IMR-90 (cell line): Measurements from ENCODE around the gene SEZ6L.

Experiments used
- MAFK ChIP-seq: IDR thresholded peaks from 2 replicates; pipeline ENCODE4 v1.6.1; 2012; ENCODE audit warnings: low read depth, low read length, improper control_type of control experiment
- TF ChIP-seq, protein P1 (sequence below): fragments of 150-350 bp; IDR thresholded peaks from 2 replicates; pipeline ENCODE4 v1.6.1; 2017; ENCODE audit warnings: mild to moderate bottlenecking, antibody characterized with exemption, low read length, low read depth
- TF ChIP-seq, protein P2 (sequence below): conservative IDR thresholded peaks from 2 replicates; pipeline ENCODE4 v1.5.1; 2012; ENCODE audit warnings: mild to moderate bottlenecking, low read depth, low read length, improper control_type of control experiment

DNA sequence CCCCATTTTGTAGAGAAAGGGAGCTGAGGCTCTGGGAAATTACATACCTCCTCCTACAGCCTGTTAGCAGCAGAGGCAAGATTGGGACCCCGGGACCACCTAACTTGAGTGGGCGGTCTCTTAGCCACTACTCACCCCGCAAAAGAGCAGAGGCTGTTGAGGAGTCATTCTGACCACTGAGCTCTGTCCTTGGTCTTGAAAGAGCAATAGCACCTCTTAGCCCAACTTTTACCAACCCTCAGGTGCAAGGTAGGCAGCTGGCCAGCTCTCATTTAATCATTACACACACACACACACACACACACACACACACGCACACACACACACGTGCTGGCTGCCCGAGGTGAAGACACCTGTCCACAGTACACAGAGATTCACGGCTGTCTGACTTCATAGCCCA is 144.0 kb downstream of the SEZ6L start:
- TF ChIP-seq, protein P1, sequence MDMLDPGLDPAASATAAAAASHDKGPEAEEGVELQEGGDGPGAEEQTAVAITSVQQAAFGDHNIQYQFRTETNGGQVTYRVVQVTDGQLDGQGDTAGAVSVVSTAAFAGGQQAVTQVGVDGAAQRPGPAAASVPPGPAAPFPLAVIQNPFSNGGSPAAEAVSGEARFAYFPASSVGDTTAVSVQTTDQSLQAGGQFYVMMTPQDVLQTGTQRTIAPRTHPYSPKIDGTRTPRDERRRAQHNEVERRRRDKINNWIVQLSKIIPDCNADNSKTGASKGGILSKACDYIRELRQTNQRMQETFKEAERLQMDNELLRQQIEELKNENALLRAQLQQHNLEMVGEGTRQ: no peak
- TF ChIP-seq MAFK: no peak
- TF ChIP-seq, protein P2, sequence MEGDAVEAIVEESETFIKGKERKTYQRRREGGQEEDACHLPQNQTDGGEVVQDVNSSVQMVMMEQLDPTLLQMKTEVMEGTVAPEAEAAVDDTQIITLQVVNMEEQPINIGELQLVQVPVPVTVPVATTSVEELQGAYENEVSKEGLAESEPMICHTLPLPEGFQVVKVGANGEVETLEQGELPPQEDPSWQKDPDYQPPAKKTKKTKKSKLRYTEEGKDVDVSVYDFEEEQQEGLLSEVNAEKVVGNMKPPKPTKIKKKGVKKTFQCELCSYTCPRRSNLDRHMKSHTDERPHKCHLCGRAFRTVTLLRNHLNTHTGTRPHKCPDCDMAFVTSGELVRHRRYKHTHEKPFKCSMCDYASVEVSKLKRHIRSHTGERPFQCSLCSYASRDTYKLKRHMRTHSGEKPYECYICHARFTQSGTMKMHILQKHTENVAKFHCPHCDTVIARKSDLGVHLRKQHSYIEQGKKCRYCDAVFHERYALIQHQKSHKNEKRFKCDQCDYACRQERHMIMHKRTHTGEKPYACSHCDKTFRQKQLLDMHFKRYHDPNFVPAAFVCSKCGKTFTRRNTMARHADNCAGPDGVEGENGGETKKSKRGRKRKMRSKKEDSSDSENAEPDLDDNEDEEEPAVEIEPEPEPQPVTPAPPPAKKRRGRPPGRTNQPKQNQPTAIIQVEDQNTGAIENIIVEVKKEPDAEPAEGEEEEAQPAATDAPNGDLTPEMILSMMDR: no peak
